Measurements from ENCODE around the gene RGS6. TPM values are rescaled to one million over a fixed set of nuclear protein-coding genes. Genes with fewer than 3 reads are reported as not detected.

Gene RGS6
- total RNA-seq, 1 experiment from 2014 or later, result not detected

DNA sequence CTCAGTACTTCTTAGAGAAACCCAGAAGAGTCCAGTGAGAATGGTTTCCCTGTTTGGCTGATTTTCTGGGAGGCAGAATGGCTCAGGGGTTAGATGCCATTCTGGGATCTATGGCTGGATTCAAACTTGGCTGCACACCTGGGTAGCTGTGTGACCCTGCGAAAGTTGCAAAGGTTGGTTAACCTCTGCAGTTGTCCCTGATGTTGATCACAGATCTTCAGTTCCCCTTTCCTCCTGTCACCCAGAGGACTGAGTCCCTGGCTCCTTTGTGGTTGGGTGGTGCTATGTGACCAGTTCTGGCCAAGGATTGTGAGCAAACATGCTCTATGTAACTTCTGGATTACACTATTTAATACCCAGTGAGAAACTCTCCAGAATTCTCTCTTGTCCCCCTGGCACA, 418.0 kb downstream of the RGS6 start:
- BruUV-seq (replicated peaks), result no TSS peak
- CTCF ChIA-PET, result no interaction called here
- no peak for DNase-seq (ENCODE audit: unreplicated experiment)
- H3K27me3 Mint-ChIP-seq (ENCODE audit: insufficient read depth, unreplicated experiment), result no peaks in the 10 kb centered on the region
- intact Hi-C loops (cut with micrococcal nuclease), result no loop called here
- H3K4me3 Mint-ChIP-seq (ENCODE audit: unreplicated experiment), result no peak overlapping the region
- no peaks in the 10 kb centered on the region for H3K36me3 Mint-ChIP-seq (ENCODE audit: insufficient read depth, unreplicated experiment)
- TF ChIP-seq, protein P1, sequence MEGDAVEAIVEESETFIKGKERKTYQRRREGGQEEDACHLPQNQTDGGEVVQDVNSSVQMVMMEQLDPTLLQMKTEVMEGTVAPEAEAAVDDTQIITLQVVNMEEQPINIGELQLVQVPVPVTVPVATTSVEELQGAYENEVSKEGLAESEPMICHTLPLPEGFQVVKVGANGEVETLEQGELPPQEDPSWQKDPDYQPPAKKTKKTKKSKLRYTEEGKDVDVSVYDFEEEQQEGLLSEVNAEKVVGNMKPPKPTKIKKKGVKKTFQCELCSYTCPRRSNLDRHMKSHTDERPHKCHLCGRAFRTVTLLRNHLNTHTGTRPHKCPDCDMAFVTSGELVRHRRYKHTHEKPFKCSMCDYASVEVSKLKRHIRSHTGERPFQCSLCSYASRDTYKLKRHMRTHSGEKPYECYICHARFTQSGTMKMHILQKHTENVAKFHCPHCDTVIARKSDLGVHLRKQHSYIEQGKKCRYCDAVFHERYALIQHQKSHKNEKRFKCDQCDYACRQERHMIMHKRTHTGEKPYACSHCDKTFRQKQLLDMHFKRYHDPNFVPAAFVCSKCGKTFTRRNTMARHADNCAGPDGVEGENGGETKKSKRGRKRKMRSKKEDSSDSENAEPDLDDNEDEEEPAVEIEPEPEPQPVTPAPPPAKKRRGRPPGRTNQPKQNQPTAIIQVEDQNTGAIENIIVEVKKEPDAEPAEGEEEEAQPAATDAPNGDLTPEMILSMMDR (IDR thresholded peaks at IDR 0.05; ENCODE audit: unreplicated experiment), result no peak
- H3K9me3 Mint-ChIP-seq (ENCODE audit: unreplicated experiment), result no peaks in the 10 kb centered on the region
- POLR2A ChIA-PET, result no interaction called here
- H3K4me1 Mint-ChIP-seq (ENCODE audit: insufficient read depth, unreplicated experiment), result no peaks in the 10 kb centered on the region
- H3K27ac Mint-ChIP-seq (ENCODE audit: low read depth, unreplicated experiment), result no peak overlapping the region

- H3K27ac Mint-ChIP-seq (ENCODE audit: low read depth, unreplicated experiment), result no peak overlapping the region
- TF ChIP-seq, protein P1 (IDR thresholded peaks at IDR 0.05; ENCODE audit: unreplicated experiment), result no peak
- no peaks in the 10 kb centered on the region for H3K27me3 Mint-ChIP-seq (ENCODE audit: insufficient read depth, unreplicated experiment)
- H3K4me3 Mint-ChIP-seq (ENCODE audit: unreplicated experiment), result no peak overlapping the region
- BruUV-seq (replicated peaks), result no TSS peak
- no peak for DNase-seq (ENCODE audit: unreplicated experiment)
- POLR2A ChIA-PET, result no interaction called here
- CTCF ChIA-PET, result no interaction called here
- no peaks in the 10 kb centered on the region for H3K36me3 Mint-ChIP-seq (ENCODE audit: insufficient read depth, unreplicated experiment)
- H3K4me1 Mint-ChIP-seq (ENCODE audit: insufficient read depth, unreplicated experiment), result no peaks in the 10 kb centered on the region
- intact Hi-C loops (cut with micrococcal nuclease), result no loop called here
- H3K9me3 Mint-ChIP-seq (ENCODE audit: unreplicated experiment), result no peaks in the 10 kb centered on the region
These were observed 419.8 kb downstream of the RGS6 start for GRCh38 chr14:72352012-72352411.

- CTCF ChIA-PET, result interaction anchor here (0.5 kb wide), 1 partner anchor 435 kb away, joined by 3 read pairs; the partner anchor contains the start of gene RGS6
- peak; percentile 23 for DNase-seq (ENCODE audit: unreplicated experiment)
These were observed 434.4 kb downstream of the RGS6 start for GRCh38 chr14:72366619-72367018.

GRCh38 chr14:72369106-72369505, 436.9 kb downstream of the RGS6 start:
- CTCF ChIA-PET, result interaction anchor here (0.6 kb wide), 1 partner anchor 13 kb away, joined by 3 read pairs; no protein-coding TSS in a partner anchor
- POLR2A ChIA-PET, result no interaction called here
- Mint-ChIP-seq H3K4me1 (ENCODE audit: insufficient read depth, unreplicated experiment) (no peaks in the 10 kb centered on the region), H3K27ac (ENCODE audit: low read depth, unreplicated experiment) (no peak overlapping the region), H3K36me3 (ENCODE audit: insufficient read depth, unreplicated experiment) (no peaks in the 10 kb centered on the region), H3K27me3 (ENCODE audit: insufficient read depth, unreplicated experiment) (peaks cover 58% of the 10 kb centered on the region), H3K9me3 (ENCODE audit: unreplicated experiment) (peaks cover 7% of the 10 kb centered on the region), H3K4me3 (ENCODE audit: unreplicated experiment) (no peak overlapping the region)
- intact Hi-C loops (cut with micrococcal nuclease), result no loop called here
- DNase-seq (ENCODE audit: unreplicated experiment), result no peak
- TF ChIP-seq, protein P1 (IDR thresholded peaks at IDR 0.05; ENCODE audit: unreplicated experiment), result no peak
- no TSS peak for BruUV-seq (replicated peaks)

More at GRCh38 chr14:72366619-72367018, 434.4 kb downstream of the RGS6 start:
- intact Hi-C loops (cut with micrococcal nuclease), result no loop called here
- Mint-ChIP-seq H3K36me3 (ENCODE audit: insufficient read depth, unreplicated experiment) (no peaks in the 10 kb centered on the region), H3K4me3 (ENCODE audit: unreplicated experiment) (no peak overlapping the region), H3K27ac (ENCODE audit: low read depth, unreplicated experiment) (no peak overlapping the region), H3K4me1 (ENCODE audit: insufficient read depth, unreplicated experiment) (no peaks in the 10 kb centered on the region), H3K9me3 (ENCODE audit: unreplicated experiment) (peaks cover 7% of the 10 kb centered on the region), H3K27me3 (ENCODE audit: insufficient read depth, unreplicated experiment) (peaks cover 47% of the 10 kb centered on the region)
- BruUV-seq (replicated peaks), result no TSS peak
- TF ChIP-seq, protein P1 (IDR thresholded peaks at IDR 0.05; ENCODE audit: unreplicated experiment), result no peak
- POLR2A ChIA-PET, result no interaction called here

All from MCF 10A (cell line).